ENCODE measurements around the gene GGCX.

DNA sequence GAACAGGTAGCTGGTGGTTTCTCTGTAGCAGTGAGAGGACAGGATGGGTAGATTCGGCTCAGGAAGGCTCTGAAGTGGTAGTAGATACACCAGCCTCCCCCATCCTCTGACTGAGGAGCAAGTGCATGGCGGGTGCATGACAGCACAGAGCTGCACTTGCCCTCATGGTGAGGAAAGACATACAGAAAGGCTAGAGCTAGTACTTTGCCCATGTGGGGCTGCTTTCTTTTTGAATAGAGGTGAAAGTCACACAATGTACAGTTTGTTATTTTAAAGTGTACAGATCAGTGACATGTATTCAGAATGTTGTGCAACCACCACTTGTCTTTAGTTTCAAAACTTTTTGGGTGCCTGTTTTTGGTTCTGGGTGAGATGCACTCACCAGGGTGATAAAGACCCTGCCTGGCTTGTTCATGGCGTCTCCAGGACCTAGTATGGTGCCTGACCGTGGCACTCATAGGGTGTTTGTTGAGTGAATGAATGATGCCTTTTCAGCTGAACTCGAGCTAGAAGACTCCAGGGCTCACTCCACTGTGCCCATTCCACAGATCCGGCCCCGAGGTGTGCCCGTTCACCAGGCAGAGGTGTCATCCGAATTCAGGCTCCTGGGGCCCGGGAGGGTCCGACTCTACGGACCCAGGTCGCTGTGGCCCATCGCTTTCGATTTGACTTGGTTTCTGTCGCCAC is 22.5 kb upstream of the GGCX start:
- TF ChIP-seq PRDM10 (IDR thresholded peaks at IDR 0.05; ENCODE audit: partially characterized antibody) (no peak), MEF2A (IDR thresholded peaks at IDR 0.05; ENCODE audit: control insufficient read depth, low read depth, low read length) (no peak), RNF2 (IDR thresholded peaks at IDR 0.05) (no peak), PCBP2 (IDR thresholded peaks at IDR 0.05; ENCODE audit: low read depth, low read length, poor library complexity, severe bottlenecking) (no peak), EGR1 (conservative IDR thresholded peaks at IDR 0.05) (no peak)
- TF ChIP-seq, protein P1, sequence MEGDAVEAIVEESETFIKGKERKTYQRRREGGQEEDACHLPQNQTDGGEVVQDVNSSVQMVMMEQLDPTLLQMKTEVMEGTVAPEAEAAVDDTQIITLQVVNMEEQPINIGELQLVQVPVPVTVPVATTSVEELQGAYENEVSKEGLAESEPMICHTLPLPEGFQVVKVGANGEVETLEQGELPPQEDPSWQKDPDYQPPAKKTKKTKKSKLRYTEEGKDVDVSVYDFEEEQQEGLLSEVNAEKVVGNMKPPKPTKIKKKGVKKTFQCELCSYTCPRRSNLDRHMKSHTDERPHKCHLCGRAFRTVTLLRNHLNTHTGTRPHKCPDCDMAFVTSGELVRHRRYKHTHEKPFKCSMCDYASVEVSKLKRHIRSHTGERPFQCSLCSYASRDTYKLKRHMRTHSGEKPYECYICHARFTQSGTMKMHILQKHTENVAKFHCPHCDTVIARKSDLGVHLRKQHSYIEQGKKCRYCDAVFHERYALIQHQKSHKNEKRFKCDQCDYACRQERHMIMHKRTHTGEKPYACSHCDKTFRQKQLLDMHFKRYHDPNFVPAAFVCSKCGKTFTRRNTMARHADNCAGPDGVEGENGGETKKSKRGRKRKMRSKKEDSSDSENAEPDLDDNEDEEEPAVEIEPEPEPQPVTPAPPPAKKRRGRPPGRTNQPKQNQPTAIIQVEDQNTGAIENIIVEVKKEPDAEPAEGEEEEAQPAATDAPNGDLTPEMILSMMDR (IDR thresholded peaks at IDR 0.05 in 2 of 3, conservative IDR thresholded peaks at IDR 0.05 in 1 of 3; ENCODE audit: insufficient read depth in 2 of 3, low read depth in 1 of 3, low read length in 3 of 3), result no peak

All from K562 (cell line).